GM12801 (cell line): Measurements from ENCODE around the gene C15orf40.

Experiments used
- TF ChIP-seq, protein P1 (sequence below): IDR thresholded peaks from one replicate; pipeline ENCODE4 v1.5.1; 2011; ENCODE audit warnings: control low read depth; ENCODE audit not compliant: insufficient read length; ENCODE audit errors: extremely low read depth

The C15orf40 gene

DNA sequence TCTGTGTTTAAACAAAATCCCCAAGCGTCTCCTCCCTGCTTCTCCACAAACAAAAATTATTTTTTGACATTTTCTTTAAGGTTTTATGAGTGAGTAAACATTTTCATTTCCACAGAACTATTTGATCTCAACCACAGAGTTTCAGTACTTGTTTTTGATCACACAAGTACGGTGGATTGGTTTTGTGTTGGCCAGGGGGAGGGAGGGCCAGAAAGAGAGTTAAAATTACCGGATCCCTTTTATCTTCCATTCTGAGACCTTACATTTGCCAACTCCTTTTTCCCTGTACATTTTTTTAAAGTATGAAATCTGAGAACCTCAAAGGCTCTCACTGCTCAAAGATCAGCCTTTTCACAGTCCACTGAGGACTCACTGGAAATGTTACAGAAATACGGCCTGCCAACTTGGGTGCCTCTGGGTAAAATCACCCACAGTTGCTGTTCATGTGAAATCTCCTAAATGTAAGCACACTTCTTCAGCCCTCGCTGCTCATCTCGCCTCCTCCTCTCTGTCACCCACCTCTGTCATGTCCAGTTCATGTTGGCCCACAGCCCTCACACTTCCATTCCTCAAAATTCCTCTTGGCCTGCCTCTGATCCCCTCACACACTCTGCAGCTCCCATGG is 60.6 kb downstream of the C15orf40 start:
- TF ChIP-seq, protein P1, sequence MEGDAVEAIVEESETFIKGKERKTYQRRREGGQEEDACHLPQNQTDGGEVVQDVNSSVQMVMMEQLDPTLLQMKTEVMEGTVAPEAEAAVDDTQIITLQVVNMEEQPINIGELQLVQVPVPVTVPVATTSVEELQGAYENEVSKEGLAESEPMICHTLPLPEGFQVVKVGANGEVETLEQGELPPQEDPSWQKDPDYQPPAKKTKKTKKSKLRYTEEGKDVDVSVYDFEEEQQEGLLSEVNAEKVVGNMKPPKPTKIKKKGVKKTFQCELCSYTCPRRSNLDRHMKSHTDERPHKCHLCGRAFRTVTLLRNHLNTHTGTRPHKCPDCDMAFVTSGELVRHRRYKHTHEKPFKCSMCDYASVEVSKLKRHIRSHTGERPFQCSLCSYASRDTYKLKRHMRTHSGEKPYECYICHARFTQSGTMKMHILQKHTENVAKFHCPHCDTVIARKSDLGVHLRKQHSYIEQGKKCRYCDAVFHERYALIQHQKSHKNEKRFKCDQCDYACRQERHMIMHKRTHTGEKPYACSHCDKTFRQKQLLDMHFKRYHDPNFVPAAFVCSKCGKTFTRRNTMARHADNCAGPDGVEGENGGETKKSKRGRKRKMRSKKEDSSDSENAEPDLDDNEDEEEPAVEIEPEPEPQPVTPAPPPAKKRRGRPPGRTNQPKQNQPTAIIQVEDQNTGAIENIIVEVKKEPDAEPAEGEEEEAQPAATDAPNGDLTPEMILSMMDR, result no peak

DNA sequence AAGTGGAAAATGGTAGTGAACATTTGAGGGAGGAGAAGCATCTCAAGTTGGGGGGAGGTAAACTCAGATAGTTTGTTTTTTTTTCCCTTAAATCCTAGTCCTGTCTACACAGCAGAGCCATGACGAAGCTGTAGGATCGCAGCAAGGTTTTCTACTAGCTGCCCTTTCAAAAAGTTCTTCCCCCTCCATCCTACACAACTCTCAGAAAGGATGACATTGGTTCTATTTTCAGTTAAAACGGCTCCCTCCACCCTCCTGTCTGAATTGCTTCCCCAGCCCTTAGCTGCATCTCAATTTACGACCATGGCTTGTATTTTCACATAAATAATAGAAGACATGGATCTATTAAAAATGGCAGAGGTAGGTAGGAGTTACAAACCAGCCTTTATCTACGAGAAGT is 61.1 kb downstream of the C15orf40 start:
- TF ChIP-seq, protein P1, result no peak

DNA sequence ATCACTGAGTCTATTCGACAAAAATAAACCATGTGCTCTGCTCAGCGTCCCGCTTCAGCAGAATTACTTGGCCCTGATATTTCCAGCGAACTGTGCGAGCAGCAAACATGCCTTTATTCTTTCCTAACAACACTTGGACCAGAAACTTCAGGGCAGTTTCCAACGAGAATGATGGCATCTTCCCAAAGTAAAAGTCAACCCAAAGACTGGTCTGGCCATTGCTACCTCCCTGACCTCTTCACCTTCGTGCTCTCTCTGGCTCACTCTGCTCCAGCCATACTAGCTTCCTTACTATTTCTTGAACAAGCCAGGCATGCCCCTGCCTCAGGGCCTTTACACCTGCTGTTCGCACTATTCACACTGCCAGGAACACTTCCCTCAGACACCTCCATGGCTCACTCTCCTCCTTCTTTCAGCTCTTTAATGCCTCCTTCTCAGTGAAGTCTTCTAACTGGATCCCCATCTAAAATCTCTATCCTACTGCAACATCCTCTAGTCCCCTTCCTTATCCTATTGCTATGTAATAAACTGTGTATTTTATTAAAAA is 65.2 kb downstream of the C15orf40 start:
- TF ChIP-seq, protein P1, result no peak

DNA sequence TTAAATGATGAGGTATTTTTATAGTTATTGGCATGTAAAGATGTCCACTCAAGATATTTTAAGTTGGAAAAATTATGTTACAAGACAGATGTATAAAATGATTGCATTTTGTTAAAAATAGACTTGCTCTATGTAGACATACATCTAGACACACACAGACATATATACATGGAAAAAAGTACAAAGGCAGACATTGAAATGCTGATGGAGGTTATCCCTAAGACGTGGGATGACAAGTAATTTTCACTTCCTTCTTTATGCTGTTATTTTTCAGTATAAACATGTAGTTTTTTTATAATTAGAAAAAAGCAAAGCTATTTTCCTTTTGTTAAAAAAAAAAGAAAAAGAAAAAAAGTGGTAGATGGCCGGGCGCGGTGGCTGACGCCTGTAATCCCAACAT is 66.1 kb downstream of the C15orf40 start:
- TF ChIP-seq, protein P1, result no peak

DNA sequence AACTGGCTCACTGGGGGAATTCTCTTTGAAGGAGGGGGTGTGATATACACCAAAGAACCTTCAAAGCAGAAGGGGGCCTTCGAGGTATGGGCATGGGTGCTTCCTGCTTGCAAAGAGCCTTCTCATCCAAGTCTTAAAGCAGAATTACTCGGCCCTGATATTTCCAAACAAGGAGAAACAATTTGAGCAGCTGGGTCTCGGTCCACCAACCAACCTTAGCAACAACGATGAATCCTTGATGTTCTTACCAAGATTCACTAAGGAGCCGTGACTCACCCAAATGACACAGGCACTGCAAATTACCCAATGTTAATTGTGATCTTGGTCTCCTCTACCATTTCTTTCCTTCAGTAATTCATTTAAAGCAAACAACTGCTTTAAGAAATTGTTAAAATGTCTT is 66.6 kb downstream of the C15orf40 start:
- TF ChIP-seq, protein P1, result no peak

DNA sequence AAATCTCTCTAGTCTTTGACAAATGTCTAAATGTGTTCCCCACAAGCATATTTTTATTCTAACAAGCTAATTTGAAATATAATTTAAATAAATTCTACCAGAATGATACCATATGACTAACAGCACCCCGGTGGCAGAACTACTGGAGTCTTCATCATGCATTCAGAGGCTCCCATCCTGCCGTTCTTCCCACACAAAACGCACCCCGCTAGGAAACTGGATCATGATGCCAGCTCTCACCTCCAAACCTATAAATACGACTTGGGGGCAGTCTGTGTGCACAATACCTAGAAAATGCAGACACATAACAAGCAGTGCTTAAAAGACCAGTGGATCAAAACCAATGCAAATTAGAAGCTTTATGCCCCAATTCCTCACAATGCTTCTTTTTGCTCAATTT is 67.4 kb downstream of the C15orf40 start:
- TF ChIP-seq, protein P1, result no peak

DNA sequence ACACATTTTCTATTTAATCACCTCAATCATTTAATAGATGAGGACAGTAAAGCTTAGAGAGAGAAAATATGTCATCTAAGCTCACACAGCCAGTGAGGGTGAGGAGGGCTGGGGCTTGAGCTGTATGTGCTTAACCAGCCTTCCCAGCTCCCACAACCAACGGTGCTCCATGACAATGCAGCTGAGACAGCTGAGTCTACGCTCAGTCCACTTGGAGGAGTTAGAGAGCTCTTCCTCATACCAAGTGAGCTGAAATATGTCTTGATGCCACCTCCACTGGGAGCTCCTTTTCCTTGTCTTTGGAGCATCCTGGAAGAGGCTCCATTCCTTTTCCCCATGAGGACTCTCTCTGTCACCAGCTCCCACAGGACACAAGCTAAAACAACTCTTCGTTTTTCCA is 68.3 kb downstream of the C15orf40 start:
- TF ChIP-seq, protein P1, result no peak

DNA sequence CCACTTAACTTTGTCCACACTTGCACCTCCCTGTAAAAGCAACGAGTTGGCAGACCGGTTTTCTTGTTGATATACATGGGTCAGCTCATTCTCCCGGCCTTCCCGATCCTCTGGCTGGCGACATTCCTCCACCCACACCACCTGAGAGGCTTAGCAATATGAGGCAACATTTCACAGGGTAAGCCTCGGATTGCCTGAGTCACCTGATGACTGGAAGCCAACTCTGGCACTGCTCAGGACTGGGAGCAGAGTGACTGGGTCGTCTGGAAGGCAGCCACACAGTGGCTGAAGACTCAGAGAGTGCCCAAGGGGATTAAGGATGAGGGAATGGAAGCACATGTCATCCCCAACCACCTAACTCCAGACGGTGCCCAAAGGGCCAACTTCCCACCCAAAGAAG is 68.7 kb downstream of the C15orf40 start:
- TF ChIP-seq, protein P1, result no peak
